AG10803 (cell line): Measurements from ENCODE around the gene EXOC1L.

ENCODE experiments used
- DNase-seq: peaks from one replicate; pipeline ENCODE4 v3.0.0; 2010; ENCODE audit warnings: low read depth
- H3K4me3 ChIP-seq: 2 replicates; pipeline ENCODE4 v1.5.1; 2011; ENCODE audit warnings: mild to moderate bottlenecking, low read length, control low read depth
- CTCF ChIP-seq: conservative IDR thresholded peaks from 2 replicates; pipeline ENCODE4 v1.5.1; 2011; ENCODE audit warnings: mild to moderate bottlenecking, low read length, control low read depth, inconsistent platforms

The EXOC1L gene

DNA sequence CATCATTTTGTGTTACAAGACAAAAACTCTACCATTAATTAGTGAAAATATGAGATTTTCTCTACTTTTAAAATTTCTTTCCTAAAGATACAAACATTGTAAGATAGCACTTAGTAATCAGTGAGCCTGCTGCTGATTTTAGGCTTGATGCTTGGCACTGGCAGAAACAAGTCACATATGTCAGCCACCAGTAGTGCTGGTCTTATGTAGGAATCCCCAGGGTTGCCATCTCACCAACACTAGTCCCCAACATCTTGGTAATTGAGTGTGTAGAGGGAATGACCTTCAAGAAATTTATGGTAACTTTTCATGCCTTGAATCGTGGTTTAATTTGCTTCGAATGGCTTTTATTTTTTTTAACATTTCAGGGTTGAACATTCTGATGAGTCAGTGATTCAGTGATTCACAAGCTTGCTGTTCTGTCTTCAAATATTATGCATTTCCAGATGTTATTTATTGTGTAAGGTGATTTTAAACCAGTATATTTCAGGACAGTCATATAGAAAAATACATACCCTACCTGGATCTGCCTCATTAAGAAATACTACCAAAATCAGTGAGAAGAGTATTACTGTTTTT is 45.7 kb downstream of the EXOC1L start:
- no peak for TF ChIP-seq CTCF
- DNase-seq: peak; percentile 66
- no peak overlapping the region for H3K4me3 ChIP-seq

DNA sequence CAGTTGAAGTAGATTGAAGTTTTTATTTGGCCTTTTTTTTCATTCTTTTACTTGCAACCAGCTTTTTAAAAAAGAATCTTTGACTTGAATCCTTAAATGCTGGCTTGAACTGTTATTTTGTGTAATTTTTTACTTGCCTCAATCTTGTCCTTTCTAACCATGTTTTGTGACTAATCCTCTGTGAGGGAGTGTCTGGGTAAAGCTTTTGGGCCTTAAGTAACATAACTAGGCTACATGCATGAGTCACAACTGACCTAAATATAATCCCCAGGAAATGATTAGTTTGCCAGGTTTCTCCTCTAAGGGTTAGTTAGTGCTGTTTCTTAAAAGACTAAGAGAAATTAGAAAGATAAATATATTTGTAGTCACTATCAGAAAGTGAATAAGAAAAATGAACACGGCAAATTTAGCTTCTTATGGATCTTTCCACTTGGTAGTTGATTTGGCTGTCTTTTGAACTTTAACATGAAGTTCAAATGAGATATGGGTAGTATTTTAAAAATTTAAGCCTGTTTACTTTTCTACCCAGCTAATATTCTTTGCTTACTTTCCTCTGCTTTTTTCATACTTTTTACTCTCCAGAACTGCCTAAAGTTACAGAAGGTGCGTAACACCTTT is 46.8 kb downstream of the EXOC1L start:
- peak; percentile 93 for DNase-seq
- no peak overlapping the region for H3K4me3 ChIP-seq
- TF ChIP-seq CTCF: no peak

DNA sequence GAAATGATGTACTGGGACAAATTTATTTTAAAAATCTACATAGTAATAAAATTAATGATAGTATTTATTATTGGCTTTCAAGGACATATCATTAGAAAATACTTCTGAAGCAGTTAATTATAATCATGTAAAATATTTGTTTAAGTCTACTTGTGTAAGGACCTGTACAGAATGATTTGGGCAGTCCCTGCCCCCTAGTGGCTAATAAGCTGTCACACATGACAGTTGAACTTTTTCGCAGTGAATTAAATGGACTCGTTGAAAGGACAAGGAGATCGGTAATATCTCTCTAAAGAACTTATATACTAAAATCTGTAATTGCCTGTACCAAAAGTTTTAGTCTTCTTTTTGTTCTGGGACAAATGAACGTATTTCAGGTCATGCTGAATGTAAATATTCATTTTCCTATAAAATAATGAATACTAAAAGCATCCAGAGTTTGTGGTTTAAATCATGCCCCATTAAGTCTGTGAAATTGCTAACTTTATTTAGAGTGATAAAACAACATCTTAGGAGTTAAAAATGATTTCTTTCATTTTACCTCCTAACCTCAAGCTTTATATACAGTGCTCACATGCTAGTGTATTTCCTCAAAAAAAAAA is 47.5 kb downstream of the EXOC1L start:
- no peak overlapping the region for H3K4me3 ChIP-seq
- TF ChIP-seq CTCF: peak; percentile 85
- DNase-seq: peak; percentile 70

DNA sequence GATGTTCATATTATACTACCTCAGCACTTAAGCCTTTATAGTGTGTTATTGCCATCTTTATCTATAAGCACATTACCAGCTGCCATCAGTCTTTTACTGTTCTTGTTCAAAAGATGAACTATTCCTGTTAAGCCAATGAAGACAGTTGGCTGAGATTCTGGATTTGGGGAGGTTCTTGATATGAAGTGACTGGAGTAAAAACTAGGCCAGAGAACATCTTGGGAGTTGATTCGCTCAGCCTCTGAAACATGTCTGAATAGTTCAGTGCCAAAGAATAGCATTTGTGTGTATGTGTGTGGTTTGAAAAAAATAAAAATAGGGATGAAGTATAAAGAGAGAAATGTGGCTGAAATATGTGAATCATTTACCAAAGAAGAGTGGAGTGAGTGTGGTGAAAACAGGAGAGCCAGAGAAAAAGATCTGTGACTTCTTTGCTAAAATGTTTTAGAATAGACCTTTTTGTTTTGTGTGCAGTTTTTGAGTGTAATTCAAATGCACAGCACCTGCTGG is 49.0 kb downstream of the EXOC1L start:
- peak; percentile 50 for DNase-seq
- TF ChIP-seq CTCF: no peak
- no peak overlapping the region for H3K4me3 ChIP-seq

- no peak for TF ChIP-seq CTCF
- DNase-seq: no peak
These were observed 51.8 kb downstream of the EXOC1L start for GRCh38 chr4:55871299-55871800.

DNA sequence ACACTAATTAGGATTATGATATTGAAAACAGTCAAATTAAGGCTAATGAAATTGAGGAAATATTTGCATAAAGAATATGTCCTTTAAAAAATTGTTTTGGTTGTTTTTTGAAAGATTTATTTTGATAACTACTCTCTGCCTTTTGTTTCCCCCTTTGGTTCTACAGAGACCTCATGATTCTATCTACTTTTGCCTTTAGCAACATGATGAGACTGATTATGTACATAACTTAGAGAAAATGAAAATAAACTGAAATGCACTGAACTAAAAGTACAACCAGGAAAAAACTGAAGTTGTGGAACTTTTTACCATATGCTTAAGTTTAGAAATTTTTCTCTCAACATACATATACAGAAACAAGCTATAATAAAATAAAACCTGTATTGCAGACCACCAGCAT is 55.2 kb downstream of the EXOC1L start:
- no peak overlapping the region for H3K4me3 ChIP-seq
- DNase-seq: no peak
- TF ChIP-seq CTCF: no peak

More at GRCh38 chr4:55871299-55871800, 51.8 kb downstream of the EXOC1L start:
- no peak overlapping the region for H3K4me3 ChIP-seq

DNA sequence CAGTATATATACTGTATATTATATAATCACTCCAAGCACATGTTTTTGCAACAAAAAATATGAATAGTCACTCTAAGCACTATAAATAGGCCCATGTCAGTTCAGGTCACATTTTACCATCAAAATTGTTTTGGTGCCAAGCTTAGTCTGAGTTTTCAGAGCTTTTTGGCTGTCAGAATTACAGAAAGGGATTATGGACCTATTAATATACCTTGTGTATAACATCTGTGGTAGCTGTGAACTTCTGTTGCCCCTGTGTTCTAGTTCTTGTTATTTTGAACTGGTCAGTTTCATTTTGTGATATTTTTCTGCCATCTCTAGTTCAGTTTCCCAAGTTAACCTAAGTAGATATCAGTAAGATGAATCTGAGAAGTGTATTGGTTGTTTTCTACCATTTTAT is 56.8 kb downstream of the EXOC1L start:
- no peak overlapping the region for H3K4me3 ChIP-seq
- DNase-seq: no peak
- TF ChIP-seq CTCF: no peak
